Measurements from ENCODE around the gene KMT2E.
"Not testable (repeated sequence)": the region's sequence is repeated elsewhere in the genome, so short reads cannot be mapped to it uniquely, and the experiment has no call there.

KMT2E gene

DNA sequence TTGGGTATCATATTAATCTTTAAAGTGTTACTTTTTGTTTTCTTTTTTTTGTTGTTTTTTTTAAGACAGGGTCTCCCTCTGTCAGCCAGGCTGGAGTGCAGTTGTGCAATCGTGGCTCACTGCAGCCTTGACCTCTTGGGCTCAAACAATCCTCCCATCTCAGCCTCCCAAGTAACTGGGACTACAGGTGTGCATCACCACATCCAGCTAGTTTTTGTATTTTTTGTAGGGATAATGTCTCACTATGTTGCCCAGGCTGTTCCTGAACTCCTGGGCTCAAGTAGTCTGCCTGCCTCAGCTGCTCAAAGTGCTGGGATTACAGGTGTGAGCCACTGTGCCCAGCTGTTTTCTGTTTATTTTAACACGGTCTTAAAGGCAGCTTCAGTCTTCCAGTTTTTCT is 23.3 kb downstream of the KMT2E start:
- Histone ChIP-seq H2BK15ac (replicated peaks; ENCODE audit: low read depth) (no peak overlapping the region), H3K79me2 (ENCODE audit: control insufficient read depth, insufficient read depth, low read length) (peaks cover 42% of the 10 kb centered on the region), H2AK5ac (ENCODE audit: low read length) (no peak overlapping the region), H3K4me3 (ENCODE audit: low read length) (no peak overlapping the region), H3K56ac (ENCODE audit: low read length) (no peak overlapping the region), H3K9ac (ENCODE audit: low read length) (no peak overlapping the region), H2BK120ac (ENCODE audit: low read depth, low read length) (no peak overlapping the region), H3K23ac (ENCODE audit: low read length) (no peak overlapping the region), H3K79me1 (ENCODE audit: low read length) (peaks cover 7% of the 10 kb centered on the region), H3K36me3 (ENCODE audit: control insufficient read depth, insufficient read depth, low read length) (no peaks in the 10 kb centered on the region), H3K27ac (ENCODE audit: low read depth, low read length) (no peak overlapping the region), H4K5ac (ENCODE audit: low read length) (no peak overlapping the region), H3K27me3 (ENCODE audit: insufficient read depth, low read length, poor library complexity) (no peaks in the 10 kb centered on the region), H3K4me2 (ENCODE audit: low read length) (no peak overlapping the region), H2BK5ac (ENCODE audit: low read length) (no peak overlapping the region), H3K18ac (ENCODE audit: low read length) (no peak overlapping the region), H4K8ac (ENCODE audit: low read depth, low read length) (no peak overlapping the region), H3K4ac (ENCODE audit: low read depth, low read length) (no peak overlapping the region), H3K4me1 (ENCODE audit: control insufficient read depth, low read depth, low read length) (no peaks in the 10 kb centered on the region)
- no peak for DNase-seq
- WGBS (ENCODE audit: extremely low coverage, insufficient coverage, low lambda C conversion rate), result no CpG with 5 or more reads among the region's 2 CpGs

DNA sequence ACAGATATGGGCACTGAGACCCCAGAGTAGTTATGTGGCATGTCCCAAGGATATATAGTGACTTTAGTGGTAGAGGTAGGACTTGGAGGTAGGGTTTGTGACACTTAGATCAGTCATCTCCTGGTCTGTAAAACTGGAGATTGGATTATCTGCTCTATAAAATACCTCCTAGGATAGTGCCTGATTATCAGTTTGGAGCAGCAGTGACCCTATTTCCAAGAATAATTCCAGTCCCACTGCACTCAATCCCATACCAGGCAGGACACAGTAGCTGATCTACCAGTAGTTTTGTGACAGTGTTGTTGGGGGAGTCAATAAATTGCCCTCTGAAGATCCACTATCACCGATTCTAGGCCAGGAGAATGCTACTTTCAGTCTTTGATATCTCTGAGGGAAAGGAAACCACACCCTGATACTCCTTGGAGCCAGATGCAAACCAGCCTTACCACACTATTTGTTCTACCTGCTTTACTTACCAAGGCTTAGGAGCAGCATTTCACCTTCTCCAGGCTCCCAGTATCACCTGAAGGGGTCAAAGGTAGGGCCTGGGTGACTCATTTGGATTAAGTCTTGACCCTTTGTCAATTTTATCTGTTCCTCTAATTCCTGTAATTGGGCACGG is 30.6 kb downstream of the KMT2E start:
- Histone ChIP-seq H2AK5ac (ENCODE audit: low read length) (no peak overlapping the region), H3K4me3 (ENCODE audit: low read length) (no peak overlapping the region), H4K5ac (ENCODE audit: low read length) (no peak overlapping the region), H3K56ac (ENCODE audit: low read length) (no peak overlapping the region), H3K79me1 (ENCODE audit: low read length) (peaks cover 12% of the 10 kb centered on the region), H3K23ac (ENCODE audit: low read length) (no peak overlapping the region), H2BK15ac (replicated peaks; ENCODE audit: low read depth) (no peak overlapping the region), H3K4me2 (ENCODE audit: low read length) (no peak overlapping the region), H3K18ac (ENCODE audit: low read length) (no peak overlapping the region), H3K27me3 (ENCODE audit: insufficient read depth, low read length, poor library complexity) (no peaks in the 10 kb centered on the region), H3K9ac (ENCODE audit: low read length) (no peak overlapping the region), H3K27ac (ENCODE audit: low read depth, low read length) (no peak overlapping the region), H2BK5ac (ENCODE audit: low read length) (no peak overlapping the region), H4K8ac (ENCODE audit: low read depth, low read length) (no peak overlapping the region), H3K79me2 (ENCODE audit: control insufficient read depth, insufficient read depth, low read length) (peaks cover 5% of the 10 kb centered on the region), H2BK120ac (ENCODE audit: low read depth, low read length) (no peak overlapping the region), H3K4me1 (ENCODE audit: control insufficient read depth, low read depth, low read length) (no peaks in the 10 kb centered on the region), H3K36me3 (ENCODE audit: control insufficient read depth, insufficient read depth, low read length) (peaks cover 4% of the 10 kb centered on the region), H3K4ac (ENCODE audit: low read depth, low read length) (no peak overlapping the region)
- no peak for DNase-seq
- no CpG with 5 or more reads among the region's 2 CpGs for WGBS (ENCODE audit: extremely low coverage, insufficient coverage, low lambda C conversion rate)

DNA sequence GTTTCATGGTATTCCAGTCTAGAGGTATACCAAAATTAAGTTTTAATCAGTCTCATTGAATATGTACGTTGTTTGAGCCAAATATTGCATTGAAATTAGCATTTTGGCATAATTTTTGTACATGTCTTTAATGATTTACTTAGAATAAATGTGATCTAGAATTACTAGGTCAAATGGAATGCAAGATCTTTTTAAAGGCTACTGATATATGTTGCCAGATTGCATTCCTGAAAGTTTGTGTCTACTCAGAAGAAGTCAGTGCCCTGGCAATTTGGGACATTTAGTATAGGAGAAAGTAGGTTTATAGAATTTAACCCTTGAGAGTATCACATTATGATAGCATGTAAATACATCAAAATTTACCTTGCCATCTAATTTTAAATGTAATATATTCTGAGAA is 32.4 kb downstream of the KMT2E start:
- no CpG with 5 or more reads among the region's 1 CpG for WGBS (ENCODE audit: extremely low coverage, insufficient coverage, low lambda C conversion rate)
- no peak for DNase-seq
- no peak overlapping the region for H3K4ac ChIP-seq (ENCODE audit: low read depth, low read length)
- no peak overlapping the region for H2BK120ac ChIP-seq (ENCODE audit: low read depth, low read length)
- no peaks in the 10 kb centered on the region for H3K4me1 ChIP-seq (ENCODE audit: control insufficient read depth, low read depth, low read length)
- H3K18ac ChIP-seq (ENCODE audit: low read length), result no peak overlapping the region
- H3K23ac ChIP-seq (ENCODE audit: low read length), result no peak overlapping the region
- no peak overlapping the region for H4K5ac ChIP-seq (ENCODE audit: low read length)
- no peak overlapping the region for H2BK5ac ChIP-seq (ENCODE audit: low read length)
- H2BK15ac ChIP-seq (replicated peaks; ENCODE audit: low read depth), result no peak overlapping the region
- H3K79me1 ChIP-seq (ENCODE audit: low read length), result peaks cover 12% of the 10 kb centered on the region
- no peak overlapping the region for H3K56ac ChIP-seq (ENCODE audit: low read length)
- no peak overlapping the region for H3K4me3 ChIP-seq (ENCODE audit: low read length)
- peaks cover 5% of the 10 kb centered on the region for H3K79me2 ChIP-seq (ENCODE audit: control insufficient read depth, insufficient read depth, low read length)
- H3K4me2 ChIP-seq (ENCODE audit: low read length), result no peak overlapping the region
- no peak overlapping the region for H3K9ac ChIP-seq (ENCODE audit: low read length)
- H3K27me3 ChIP-seq (ENCODE audit: insufficient read depth, low read length, poor library complexity), result no peaks in the 10 kb centered on the region
- no peak overlapping the region for H4K8ac ChIP-seq (ENCODE audit: low read depth, low read length)
- no peak overlapping the region for H3K27ac ChIP-seq (ENCODE audit: low read depth, low read length)
- peaks cover 4% of the 10 kb centered on the region for H3K36me3 ChIP-seq (ENCODE audit: control insufficient read depth, insufficient read depth, low read length)
- no peak overlapping the region for H2AK5ac ChIP-seq (ENCODE audit: low read length)

DNA sequence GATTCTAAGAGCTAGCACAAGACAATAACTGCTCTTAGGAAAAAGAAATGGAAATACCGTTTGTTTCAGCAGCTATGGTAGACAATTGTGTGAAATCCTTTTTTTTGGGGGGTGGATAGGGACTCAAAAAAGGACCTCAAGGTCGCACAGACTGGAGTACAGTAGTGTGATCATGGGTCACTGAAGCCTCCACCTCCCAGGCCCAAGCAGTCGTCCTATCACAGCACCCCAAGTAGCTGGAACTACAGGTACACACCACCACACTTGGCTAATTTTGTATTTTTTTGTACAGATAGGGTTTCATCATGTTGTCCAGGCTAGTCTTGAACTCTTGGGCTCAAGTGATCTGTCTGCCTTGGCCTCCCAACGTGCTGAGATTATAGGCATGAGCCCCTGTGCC is 33.9 kb downstream of the KMT2E start:
- no peak overlapping the region for H3K4ac ChIP-seq (ENCODE audit: low read depth, low read length)
- H3K18ac ChIP-seq (ENCODE audit: low read length), result no peak overlapping the region
- no peak overlapping the region for H4K8ac ChIP-seq (ENCODE audit: low read depth, low read length)
- no peak overlapping the region for H3K23ac ChIP-seq (ENCODE audit: low read length)
- no peak overlapping the region for H3K4me2 ChIP-seq (ENCODE audit: low read length)
- H3K4me1 ChIP-seq (ENCODE audit: control insufficient read depth, low read depth, low read length), result no peaks in the 10 kb centered on the region
- H3K27me3 ChIP-seq (ENCODE audit: insufficient read depth, low read length, poor library complexity), result no peaks in the 10 kb centered on the region
- peaks cover 12% of the 10 kb centered on the region for H3K79me1 ChIP-seq (ENCODE audit: low read length)
- no peak overlapping the region for H3K56ac ChIP-seq (ENCODE audit: low read length)
- H2BK5ac ChIP-seq (ENCODE audit: low read length), result no peak overlapping the region
- no peak overlapping the region for H4K5ac ChIP-seq (ENCODE audit: low read length)
- H2AK5ac ChIP-seq (ENCODE audit: low read length), result no peak overlapping the region
- no peak overlapping the region for H3K9ac ChIP-seq (ENCODE audit: low read length)
- no peak overlapping the region for H3K4me3 ChIP-seq (ENCODE audit: low read length)
- H3K27ac ChIP-seq (ENCODE audit: low read depth, low read length), result no peak overlapping the region
- H2BK15ac ChIP-seq (replicated peaks; ENCODE audit: low read depth), result no peak overlapping the region
- no CpG with 5 or more reads among the region's 4 CpGs for WGBS (ENCODE audit: extremely low coverage, insufficient coverage, low lambda C conversion rate)
- H3K36me3 ChIP-seq (ENCODE audit: control insufficient read depth, insufficient read depth, low read length), result peaks cover 4% of the 10 kb centered on the region
- H2BK120ac ChIP-seq (ENCODE audit: low read depth, low read length), result no peak overlapping the region
- H3K79me2 ChIP-seq (ENCODE audit: control insufficient read depth, insufficient read depth, low read length), result peaks cover 3% of the 10 kb centered on the region
- DNase-seq, result no peak

DNA sequence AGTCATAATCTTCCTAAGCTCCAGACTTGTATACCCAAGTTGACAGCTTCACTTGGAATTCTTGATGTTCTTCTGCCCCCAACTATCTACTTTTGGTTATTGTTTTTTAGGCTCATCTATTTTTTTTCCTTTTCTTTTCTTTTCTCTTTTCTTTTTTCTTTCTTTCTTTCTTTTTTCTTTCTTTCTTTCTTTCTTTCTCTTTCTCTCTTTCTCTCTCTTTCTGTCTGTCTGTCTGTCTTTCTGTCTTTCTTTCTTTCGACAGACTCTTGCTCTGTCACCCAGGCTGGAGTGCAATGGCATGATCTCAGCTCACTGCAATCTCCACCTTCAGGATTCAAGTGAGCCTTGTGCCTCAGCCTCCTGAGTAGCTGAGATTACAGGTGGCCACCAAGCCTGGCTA is 36.5 kb downstream of the KMT2E start:
- H4K5ac ChIP-seq (ENCODE audit: low read length), result no peak overlapping the region
- no peak overlapping the region for H3K9ac ChIP-seq (ENCODE audit: low read length)
- WGBS (ENCODE audit: extremely low coverage, insufficient coverage, low lambda C conversion rate), result no CpG with 5 or more reads among the region's 1 CpG
- DNase-seq, result peak; percentile 17
- H2BK5ac ChIP-seq (ENCODE audit: low read length), result no peak overlapping the region
- H3K4ac ChIP-seq (ENCODE audit: low read depth, low read length), result no peak overlapping the region
- H3K56ac ChIP-seq (ENCODE audit: low read length), result no peak overlapping the region
- H3K23ac ChIP-seq (ENCODE audit: low read length), result no peak overlapping the region
- H3K27ac ChIP-seq (ENCODE audit: low read depth, low read length), result no peak overlapping the region
- H3K36me3 ChIP-seq (ENCODE audit: control insufficient read depth, insufficient read depth, low read length), result no peaks in the 10 kb centered on the region
- no peak overlapping the region for H4K8ac ChIP-seq (ENCODE audit: low read depth, low read length)
- no peak overlapping the region for H3K4me3 ChIP-seq (ENCODE audit: low read length)
- no peak overlapping the region for H2AK5ac ChIP-seq (ENCODE audit: low read length)
- peaks cover 13% of the 10 kb centered on the region for H3K79me2 ChIP-seq (ENCODE audit: control insufficient read depth, insufficient read depth, low read length)
- H3K79me1 ChIP-seq (ENCODE audit: low read length), result peaks cover 10% of the 10 kb centered on the region
- no peak overlapping the region for H2BK120ac ChIP-seq (ENCODE audit: low read depth, low read length)
- H3K4me2 ChIP-seq (ENCODE audit: low read length), result no peak overlapping the region
- H2BK15ac ChIP-seq (replicated peaks; ENCODE audit: low read depth), result no peak overlapping the region
- H3K27me3 ChIP-seq (ENCODE audit: insufficient read depth, low read length, poor library complexity), result no peaks in the 10 kb centered on the region
- H3K4me1 ChIP-seq (ENCODE audit: control insufficient read depth, low read depth, low read length), result no peaks in the 10 kb centered on the region
- H3K18ac ChIP-seq (ENCODE audit: low read length), result no peak overlapping the region

DNA sequence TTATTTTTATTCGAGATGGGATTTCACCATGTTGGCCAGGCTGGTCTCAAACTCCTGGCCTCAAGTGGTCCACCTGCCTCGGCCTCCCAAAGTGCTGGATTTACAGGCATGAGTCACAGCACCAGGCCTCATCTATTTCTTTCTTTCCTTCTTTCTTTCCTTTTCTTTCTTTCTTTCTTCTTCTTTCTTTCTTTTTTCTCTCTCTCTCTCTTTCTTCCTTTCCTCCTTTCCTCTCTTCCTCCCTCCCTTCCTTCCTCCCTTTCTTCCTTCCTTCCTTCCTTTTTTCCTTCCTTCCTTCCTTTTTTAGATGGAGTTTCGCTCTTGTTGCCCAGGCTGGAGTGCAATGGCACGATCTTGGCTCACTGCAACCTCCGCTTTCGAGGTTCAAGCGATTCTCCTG is 36.9 kb downstream of the KMT2E start:
- not testable (repeated sequence) for H3K9ac ChIP-seq (ENCODE audit: low read length); H3K56ac ChIP-seq (ENCODE audit: low read length); H3K4me3 ChIP-seq (ENCODE audit: low read length); DNase-seq; H3K27ac ChIP-seq (ENCODE audit: low read depth, low read length); H2BK120ac ChIP-seq (ENCODE audit: low read depth, low read length); H3K18ac ChIP-seq (ENCODE audit: low read length); H3K4ac ChIP-seq (ENCODE audit: low read depth, low read length); H3K23ac ChIP-seq (ENCODE audit: low read length); H4K8ac ChIP-seq (ENCODE audit: low read depth, low read length); H3K4me2 ChIP-seq (ENCODE audit: low read length); H4K5ac ChIP-seq (ENCODE audit: low read length); H3K4me1 ChIP-seq (ENCODE audit: control insufficient read depth, low read depth, low read length); H2BK15ac ChIP-seq (replicated peaks; ENCODE audit: low read depth); H3K36me3 ChIP-seq (ENCODE audit: control insufficient read depth, insufficient read depth, low read length); H2BK5ac ChIP-seq (ENCODE audit: low read length); H2AK5ac ChIP-seq (ENCODE audit: low read length); H3K27me3 ChIP-seq (ENCODE audit: insufficient read depth, low read length, poor library complexity)
- WGBS (ENCODE audit: extremely low coverage, insufficient coverage, low lambda C conversion rate), result no CpG with 5 or more reads among the region's 7 CpGs
- Histone ChIP-seq H3K79me1 (ENCODE audit: low read length) (peaks cover 11% of the 10 kb centered on the region), H3K79me2 (ENCODE audit: control insufficient read depth, insufficient read depth, low read length) (peaks cover 14% of the 10 kb centered on the region)

Data from mesendoderm (in vitro differentiated cells).